HL-60 (cell line): ENCODE data around the gene HLA-DQB2.
"Not testable (repeated sequence)": the region's sequence is repeated elsewhere in the genome, so short reads cannot be mapped to it uniquely, and the experiment has no call there.

Source experiments
- DNase-seq, 2 experiments: peaks; one replicate each; pipeline ENCODE4 v3.0.0-alpha.2; 2010 to 2020; ENCODE audit warnings: low read depth in 1 of 2, low spot score in 1 of 2
- H3K27ac ChIP-seq: fragments of 250-450 bp; sonication (Bioruptor Pico); replicated peaks from 2 replicates; pipeline ENCODE4 v1.5.1; 2020; ENCODE audit warnings: mild to moderate bottlenecking, moderate library complexity
- H3K27me3 ChIP-seq: fragments of 250-450 bp; sonication (Bioruptor Pico); 2 replicates; pipeline ENCODE4 v1.5.1; 2021; ENCODE audit warnings: mild to moderate bottlenecking, moderate library complexity; ENCODE audit not compliant: insufficient read depth, poor library complexity, severe bottlenecking
- H3K4me3 ChIP-seq: replicated peaks from 2 replicates; pipeline ENCODE4 v1.5.1; 2011; ENCODE audit warnings: mild to moderate bottlenecking, control low read depth, low read length; ENCODE audit not compliant: insufficient read depth
- GABPA ChIP-seq: IDR thresholded peaks from 2 replicates; pipeline ENCODE4 v1.6.1; 2012; ENCODE audit warnings: low read depth
- POLR2AphosphoS5 ChIP-seq: IDR thresholded peaks from 2 replicates; pipeline ENCODE4 v1.6.1; 2012; ENCODE audit warnings: low read depth
- SPI1 ChIP-seq: IDR thresholded peaks from 2 replicates; pipeline ENCODE4 v1.6.1; 2012; ENCODE audit warnings: low read depth, mild to moderate bottlenecking, borderline replicate concordance
- TF ChIP-seq, protein P1 (sequence below): IDR thresholded peaks from 2 replicates; pipeline ENCODE4 v1.6.1; 2012; ENCODE audit warnings: low read depth; ENCODE audit not compliant: insufficient replicate concordance
- TF ChIP-seq, protein P2 (sequence below): IDR thresholded peaks from one replicate; pipeline ENCODE4 v1.5.1; 2011; ENCODE audit warnings: low read length, control low read depth, inconsistent platforms; ENCODE audit not compliant: insufficient read depth

HLA-DQB2 gene

DNA sequence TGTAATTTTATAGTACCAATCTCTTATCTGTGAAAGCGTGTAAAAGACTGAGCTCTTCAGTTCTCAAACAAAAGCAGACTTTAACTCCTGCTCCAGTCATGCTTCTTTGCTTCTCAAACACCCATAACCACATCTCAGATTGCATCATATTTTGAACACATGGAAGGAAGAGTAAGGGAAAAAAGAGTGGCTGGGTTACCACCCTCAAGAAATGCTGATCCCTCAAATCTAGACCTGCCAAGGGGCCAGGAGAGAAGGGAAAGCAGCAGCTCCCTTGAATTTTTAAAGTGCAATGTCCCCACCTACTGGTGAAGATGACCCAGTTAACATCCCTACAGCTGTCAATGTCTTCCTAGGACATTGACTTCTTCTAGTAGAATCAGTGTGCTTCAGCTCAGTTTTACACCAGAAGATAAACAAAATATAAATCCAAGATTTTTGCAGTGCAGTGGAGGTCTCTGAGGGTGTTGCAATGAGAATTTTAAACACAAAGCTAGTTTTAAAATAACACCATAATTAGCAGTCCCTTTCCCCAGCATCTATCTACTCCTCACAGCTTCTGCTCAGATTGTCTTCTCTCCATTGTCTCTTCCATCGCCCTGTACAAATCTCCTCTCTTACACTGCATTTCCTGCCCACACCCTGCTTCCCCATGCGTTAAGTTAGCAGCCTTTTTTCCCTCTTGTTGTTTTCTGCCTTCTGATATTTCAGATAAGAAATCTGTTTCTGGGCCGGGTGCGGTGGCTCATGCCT lies 22.6 kb upstream of the HLA-DQB2 start:
- H3K4me3 ChIP-seq, result no peak overlapping the region
- peak in 1 of 2 experiments; percentile 58 for DNase-seq
- H3K27ac ChIP-seq, result no peak overlapping the region
- no peak for TF ChIP-seq GABPA
- TF ChIP-seq, protein P1, sequence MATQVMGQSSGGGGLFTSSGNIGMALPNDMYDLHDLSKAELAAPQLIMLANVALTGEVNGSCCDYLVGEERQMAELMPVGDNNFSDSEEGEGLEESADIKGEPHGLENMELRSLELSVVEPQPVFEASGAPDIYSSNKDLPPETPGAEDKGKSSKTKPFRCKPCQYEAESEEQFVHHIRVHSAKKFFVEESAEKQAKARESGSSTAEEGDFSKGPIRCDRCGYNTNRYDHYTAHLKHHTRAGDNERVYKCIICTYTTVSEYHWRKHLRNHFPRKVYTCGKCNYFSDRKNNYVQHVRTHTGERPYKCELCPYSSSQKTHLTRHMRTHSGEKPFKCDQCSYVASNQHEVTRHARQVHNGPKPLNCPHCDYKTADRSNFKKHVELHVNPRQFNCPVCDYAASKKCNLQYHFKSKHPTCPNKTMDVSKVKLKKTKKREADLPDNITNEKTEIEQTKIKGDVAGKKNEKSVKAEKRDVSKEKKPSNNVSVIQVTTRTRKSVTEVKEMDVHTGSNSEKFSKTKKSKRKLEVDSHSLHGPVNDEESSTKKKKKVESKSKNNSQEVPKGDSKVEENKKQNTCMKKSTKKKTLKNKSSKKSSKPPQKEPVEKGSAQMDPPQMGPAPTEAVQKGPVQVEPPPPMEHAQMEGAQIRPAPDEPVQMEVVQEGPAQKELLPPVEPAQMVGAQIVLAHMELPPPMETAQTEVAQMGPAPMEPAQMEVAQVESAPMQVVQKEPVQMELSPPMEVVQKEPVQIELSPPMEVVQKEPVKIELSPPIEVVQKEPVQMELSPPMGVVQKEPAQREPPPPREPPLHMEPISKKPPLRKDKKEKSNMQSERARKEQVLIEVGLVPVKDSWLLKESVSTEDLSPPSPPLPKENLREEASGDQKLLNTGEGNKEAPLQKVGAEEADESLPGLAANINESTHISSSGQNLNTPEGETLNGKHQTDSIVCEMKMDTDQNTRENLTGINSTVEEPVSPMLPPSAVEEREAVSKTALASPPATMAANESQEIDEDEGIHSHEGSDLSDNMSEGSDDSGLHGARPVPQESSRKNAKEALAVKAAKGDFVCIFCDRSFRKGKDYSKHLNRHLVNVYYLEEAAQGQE, result no peak
- no peak for TF ChIP-seq SPI1
- TF ChIP-seq, protein P2, sequence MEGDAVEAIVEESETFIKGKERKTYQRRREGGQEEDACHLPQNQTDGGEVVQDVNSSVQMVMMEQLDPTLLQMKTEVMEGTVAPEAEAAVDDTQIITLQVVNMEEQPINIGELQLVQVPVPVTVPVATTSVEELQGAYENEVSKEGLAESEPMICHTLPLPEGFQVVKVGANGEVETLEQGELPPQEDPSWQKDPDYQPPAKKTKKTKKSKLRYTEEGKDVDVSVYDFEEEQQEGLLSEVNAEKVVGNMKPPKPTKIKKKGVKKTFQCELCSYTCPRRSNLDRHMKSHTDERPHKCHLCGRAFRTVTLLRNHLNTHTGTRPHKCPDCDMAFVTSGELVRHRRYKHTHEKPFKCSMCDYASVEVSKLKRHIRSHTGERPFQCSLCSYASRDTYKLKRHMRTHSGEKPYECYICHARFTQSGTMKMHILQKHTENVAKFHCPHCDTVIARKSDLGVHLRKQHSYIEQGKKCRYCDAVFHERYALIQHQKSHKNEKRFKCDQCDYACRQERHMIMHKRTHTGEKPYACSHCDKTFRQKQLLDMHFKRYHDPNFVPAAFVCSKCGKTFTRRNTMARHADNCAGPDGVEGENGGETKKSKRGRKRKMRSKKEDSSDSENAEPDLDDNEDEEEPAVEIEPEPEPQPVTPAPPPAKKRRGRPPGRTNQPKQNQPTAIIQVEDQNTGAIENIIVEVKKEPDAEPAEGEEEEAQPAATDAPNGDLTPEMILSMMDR, result peak; percentile 39
- H3K27me3 ChIP-seq, result peaks cover 22% of the 10 kb centered on the region

DNA sequence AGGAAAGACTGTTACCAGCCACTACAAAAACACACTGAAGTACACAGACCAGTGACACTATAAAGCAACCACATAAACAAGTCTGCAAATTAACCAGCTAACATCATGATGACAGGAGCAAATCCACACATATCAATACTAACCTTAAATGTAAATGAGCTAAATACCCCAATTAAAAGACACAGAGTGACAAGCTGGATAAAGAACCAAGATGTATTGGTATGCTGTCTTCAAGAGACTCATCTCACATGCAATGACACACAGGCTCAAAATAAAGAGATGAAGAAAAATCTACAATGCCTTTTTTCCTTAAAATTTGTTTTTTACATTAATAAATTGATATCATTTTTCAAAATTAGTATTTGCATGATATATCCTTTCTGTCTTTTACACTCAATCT lies 19.6 kb upstream of the HLA-DQB2 start:
- not testable (repeated sequence) for H3K27ac ChIP-seq, H3K4me3 ChIP-seq, DNase-seq
- H3K27me3 ChIP-seq, result peaks cover 16% of the 10 kb centered on the region

DNA sequence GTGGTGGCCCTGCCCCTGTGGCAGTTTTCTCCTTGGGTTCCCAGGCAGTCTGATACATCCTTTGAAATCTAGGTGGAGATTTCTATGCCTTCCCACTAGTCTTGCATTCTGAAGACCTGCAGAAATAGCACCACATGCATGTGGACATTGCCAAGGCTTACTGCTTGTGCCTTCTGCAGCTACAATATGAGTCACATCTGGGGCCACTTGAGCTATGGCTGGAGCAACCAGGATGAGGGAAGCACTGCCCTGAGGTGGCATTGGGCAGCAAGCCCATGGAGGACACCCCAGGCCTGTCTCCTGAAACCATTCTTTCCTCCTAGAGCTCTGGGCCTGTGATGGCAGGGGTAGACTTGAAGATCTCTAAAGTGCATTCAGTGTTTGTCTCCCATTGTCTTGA lies 15.7 kb upstream of the HLA-DQB2 start:
- DNase-seq, result no peak
- Histone ChIP-seq H3K4me3 (no peak overlapping the region), H3K27ac (no peak overlapping the region), H3K27me3 (no peaks in the 10 kb centered on the region)
- TF ChIP-seq POLR2AphosphoS5 (no peak), SPI1 (no peak), GABPA (no peak)
- TF ChIP-seq, protein P2, result no peak
- TF ChIP-seq, protein P1, result no peak

DNA sequence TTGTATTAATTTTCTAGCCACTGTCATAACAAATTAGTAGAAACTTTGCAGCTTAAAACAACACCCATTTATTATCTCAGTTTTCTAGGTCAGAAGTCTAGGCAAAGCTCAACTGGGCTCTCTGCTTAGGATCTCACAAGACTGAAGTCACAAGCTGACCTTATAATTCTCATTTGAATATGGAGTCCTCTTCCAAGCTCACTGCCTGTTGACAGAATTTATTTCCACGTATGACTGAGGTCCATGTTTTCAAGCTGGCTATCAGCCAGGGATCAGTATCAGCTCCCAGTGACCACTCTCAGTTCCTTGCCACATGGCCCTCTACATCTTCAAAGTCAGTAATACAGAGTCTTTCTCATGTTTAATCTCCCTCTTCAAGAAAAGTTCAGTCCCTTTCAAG lies 11.7 kb upstream of the HLA-DQB2 start:
- H3K27me3 ChIP-seq, result peaks cover 2% of the 10 kb centered on the region
- H3K4me3 ChIP-seq, result no peak overlapping the region
- TF ChIP-seq GABPA, result no peak
- TF ChIP-seq, protein P1, result no peak
- TF ChIP-seq POLR2AphosphoS5, result no peak
- TF ChIP-seq, protein P2, result no peak
- TF ChIP-seq SPI1, result no peak
- no peak overlapping the region for H3K27ac ChIP-seq
- DNase-seq, result no peak
